Astrocyte of the hippocampus (primary cell): ENCODE measurements around the gene ANKRD37.
A peak's percentile ranks its signal among the peaks of the same experiment; 100 is the strongest.
"Not testable (repeated sequence)": the region's sequence is repeated elsewhere in the genome, so short reads cannot be mapped to it uniquely, and the experiment has no call there.

Experiments
- DNase-seq: peaks from one replicate; pipeline ENCODE4 v3.0.0; 2011; ENCODE audit warnings: low read depth, low spot score

ANKRD37 gene

GRCh38 chr4:185396724-185397385 lies at the start of gene ANKRD37:
TSS of gene ANKRD37 (plus strand) at chr4:185396841. CDS start at chr4:185396924, 83 bp downstream.
- DNase-seq: peak; percentile 63

- DNase-seq: peak; percentile 71
Measured at GRCh38 chr4:185346975-185347601, 49.6 kb upstream of the ANKRD37 start.

- DNase-seq: no peak
Measured at GRCh38 chr4:185351691-185352090, 45.0 kb upstream of the ANKRD37 start.

GRCh38 chr4:185352202-185352601 lies 44.4 kb upstream of the ANKRD37 start:
- no peak for DNase-seq

GRCh38 chr4:185352741-185353140 lies 43.9 kb upstream of the ANKRD37 start:
- no peak for DNase-seq

GRCh38 chr4:185357211-185357610 lies 39.4 kb upstream of the ANKRD37 start:
- DNase-seq: no peak

GRCh38 chr4:185357733-185358440 lies 38.8 kb upstream of the ANKRD37 start:
- DNase-seq: no peak

- DNase-seq: peak; percentile 68
Measured at GRCh38 chr4:185358514-185358913, 38.1 kb upstream of the ANKRD37 start.

- peak; percentile 75 for DNase-seq
Measured at GRCh38 chr4:185358959-185359358, 37.7 kb upstream of the ANKRD37 start.

- DNase-seq: peak; percentile 74
Measured at GRCh38 chr4:185359767-185360446, 36.7 kb upstream of the ANKRD37 start.

GRCh38 chr4:185361872-185362271 lies 34.8 kb upstream of the ANKRD37 start:
- DNase-seq: no peak

- DNase-seq: not testable (repeated sequence)
Measured at GRCh38 chr4:185362570-185362969, 34.1 kb upstream of the ANKRD37 start.

- DNase-seq: no peak
Measured at GRCh38 chr4:185363251-185363650, 33.4 kb upstream of the ANKRD37 start.

- no peak for DNase-seq
Measured at GRCh38 chr4:185364886-185365285, 31.8 kb upstream of the ANKRD37 start.

GRCh38 chr4:185369731-185370130 lies 26.9 kb upstream of the ANKRD37 start:
- peak; percentile 14 for DNase-seq

GRCh38 chr4:185370268-185370949 lies 26.2 kb upstream of the ANKRD37 start:
- no peak for DNase-seq

- no peak for DNase-seq
Measured at GRCh38 chr4:185371702-185372101, 24.9 kb upstream of the ANKRD37 start.

GRCh38 chr4:185374027-185374426 lies 22.6 kb upstream of the ANKRD37 start:
- no peak for DNase-seq

- DNase-seq: no peak
Measured at GRCh38 chr4:185374573-185374972, 22.1 kb upstream of the ANKRD37 start.

GRCh38 chr4:185378264-185378663 lies 18.4 kb upstream of the ANKRD37 start:
- no peak for DNase-seq
